Measurements from ENCODE around the gene CLDN2. TPM values are rescaled to one million over a fixed set of nuclear protein-coding genes. Genes with fewer than 3 reads are reported as not detected.

Gene CLDN2, protein sequence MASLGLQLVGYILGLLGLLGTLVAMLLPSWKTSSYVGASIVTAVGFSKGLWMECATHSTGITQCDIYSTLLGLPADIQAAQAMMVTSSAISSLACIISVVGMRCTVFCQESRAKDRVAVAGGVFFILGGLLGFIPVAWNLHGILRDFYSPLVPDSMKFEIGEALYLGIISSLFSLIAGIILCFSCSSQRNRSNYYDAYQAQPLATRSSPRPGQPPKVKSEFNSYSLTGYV
- total RNA-seq = not detected in 2 replicates

DNA sequence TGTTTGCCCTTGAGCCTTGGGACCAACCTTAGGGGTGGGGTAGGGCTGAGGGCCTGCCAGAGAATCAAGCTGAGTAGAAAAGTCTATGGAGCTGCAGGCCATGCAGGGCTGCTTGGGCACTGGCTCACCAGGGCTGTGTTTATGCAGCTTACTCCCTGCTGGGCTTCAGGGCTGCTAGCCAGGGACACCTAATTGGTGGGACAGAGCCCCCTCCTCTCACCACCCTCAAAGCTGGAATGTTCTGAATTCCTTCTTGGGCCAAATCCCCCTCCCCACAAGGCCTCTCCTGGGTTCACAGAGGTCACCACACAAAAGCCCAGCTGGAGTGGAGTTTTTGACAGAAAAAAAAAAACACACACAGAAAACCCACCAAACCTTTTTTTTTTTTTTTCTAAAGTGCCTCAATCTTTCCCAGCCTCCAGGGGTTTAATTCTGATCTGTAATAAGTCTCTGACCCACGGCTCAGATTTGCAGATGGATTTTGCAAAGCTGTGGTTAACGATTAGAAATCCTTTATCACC, at the start of gene CLDN2:
Gene CLDN2, plus strand, starts transcription at position 471 of the 521 bp plus-strand sequence. CDS start 7,827 bp downstream, outside the sequence.

DNA sequence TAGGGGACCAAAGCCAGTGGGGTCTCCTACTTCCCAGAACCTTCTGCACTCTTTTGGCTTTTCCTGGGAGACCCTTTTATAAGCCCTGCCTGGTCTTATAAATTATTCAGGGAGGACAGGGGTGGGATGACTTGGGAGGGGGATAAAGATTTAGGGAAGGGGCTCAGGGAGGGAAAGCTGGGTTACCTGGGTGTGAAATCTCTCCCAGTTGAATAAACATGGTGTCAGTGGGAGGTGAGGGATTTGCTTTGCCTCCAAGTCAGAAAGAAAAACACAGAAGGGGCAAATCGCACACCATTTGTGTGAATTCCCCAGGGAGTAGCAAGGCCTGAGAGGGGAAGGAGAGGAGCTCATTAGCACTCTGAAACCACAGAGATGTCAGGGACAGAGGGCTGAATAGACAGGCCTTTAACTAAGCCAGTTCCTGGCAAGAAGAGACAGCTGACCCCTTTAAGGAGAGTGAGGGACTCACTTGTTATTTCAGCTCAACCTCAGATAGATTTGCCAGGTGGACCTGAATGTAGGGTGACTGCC, 16.8 kb upstream of the CLDN2 start, which contains the start of gene RIPPLY1:
Gene RIPPLY1, minus strand, starts transcription at position 51 of the 534 bp plus-strand sequence. CDS start 54 bp downstream, outside the sequence.

Other genes starting within 250 kb of the CLDN2 start
- 0.17 and 0.45 TPM in 2 replicates for gene RNF128, start 193.7 kb upstream of the CLDN2 start, total RNA-seq
- 4.2 and 4.5 TPM in 2 replicates for gene TBC1D8B, start 117.7 kb upstream of the CLDN2 start, total RNA-seq
- not detected in 2 replicates for gene RIPPLY1, start 17.1 kb upstream of the CLDN2 start, total RNA-seq
- gene MORC4, start 79.8 kb downstream of the CLDN2 start, total RNA-seq = 17.4 and 18.8 TPM in 2 replicates
- gene RBM41, start 198.4 kb downstream of the CLDN2 start, total RNA-seq = 4.9 and 5.7 TPM in 2 replicates